Metanephros (tissue), 2 donors: ENCODE data around the gene TMEM39B. TPM values are rescaled to one million over a fixed set of nuclear protein-coding genes. Genes with fewer than 3 reads are reported as not detected.

ENCODE experiments used
- small RNA-seq: library from RNA; depleted of rRNA; stranded (forward); fragments of <200 nt; gene quantifications from one replicate; pipeline ENCODE3, GENCODE V24; 2014; ENCODE audit warnings: low replicate concordance
- total RNA-seq: library from RNA; depleted of rRNA; stranded (reverse); fragments of >200 nt; gene quantifications from one replicate; pipeline ENCODE4 v1.2.3, GENCODE V29; 2014

The TMEM39B gene
- total RNA-seq, result 10.4 TPM

GRCh38 chr1:32072622-32073298 lies at the start of gene TMEM39B:
Gene TMEM39B, plus strand, starts transcription at chr1:32072939. Its CDS starts 109 bp downstream, at chr1:32073048.

DNA sequence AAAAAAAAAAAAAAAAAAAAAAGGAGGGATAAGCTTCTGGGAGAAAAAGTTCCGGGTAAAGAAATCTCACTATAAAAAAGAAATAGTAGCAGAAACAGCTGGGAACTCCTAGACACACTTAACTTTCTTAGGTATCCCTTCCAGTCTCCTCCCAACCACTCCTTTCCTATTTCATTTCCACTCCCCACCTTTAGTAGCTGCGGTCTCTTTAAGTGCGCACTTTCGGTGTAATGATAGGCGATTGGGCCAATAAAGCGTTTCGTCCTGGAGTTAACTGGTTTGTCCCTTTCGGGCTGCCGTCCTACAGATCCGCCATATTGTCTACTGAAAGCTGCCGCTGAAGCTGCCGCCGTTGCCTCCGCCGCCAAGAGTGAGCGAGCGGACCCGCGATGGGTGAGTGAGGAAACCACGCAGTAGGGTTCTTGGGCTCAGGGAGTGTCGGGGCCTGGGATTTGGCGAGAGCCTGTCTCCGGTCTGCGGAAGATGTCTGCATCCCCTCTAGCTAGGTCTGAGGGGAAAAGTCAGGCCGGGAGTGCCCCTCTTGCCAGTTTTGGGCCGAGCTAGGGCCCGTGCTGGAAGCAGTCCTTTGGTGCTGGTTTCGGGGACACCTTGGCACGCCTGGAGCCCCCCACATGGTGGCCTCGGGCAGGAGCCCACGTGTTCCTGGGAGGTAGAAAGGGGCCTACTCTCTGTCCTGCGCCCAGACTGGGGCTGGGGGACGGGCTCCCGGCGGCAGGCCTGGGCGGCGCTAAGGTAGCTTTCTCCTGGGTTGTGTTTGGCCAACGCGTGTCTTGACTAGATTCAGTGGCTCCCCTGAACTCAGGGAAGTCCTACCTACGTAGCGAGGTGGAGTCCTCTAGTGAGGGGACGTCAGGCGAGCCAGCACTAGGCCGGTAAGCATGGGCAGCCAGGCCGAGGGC lies 35.3 kb downstream of the TMEM39B start, which contains the start of gene KPNA6:
Gene KPNA6, plus strand, starts transcription at position 315 of the 920 bp plus-strand sequence. Its CDS starts 75 bp downstream, at position 390.

Small RNA genes lying within 50 kb of the gene (small RNA-seq; reads per million reads assigned to genes)
- gene MIR5585 (not detected), gene RF00017 (not detected)

Other genes with a start within 250 kb of the TMEM39B start
- 251 TPM for gene PTP4A2, start 134.6 kb upstream of the TMEM39B start, total RNA-seq
- gene KHDRBS1, start 59.1 kb upstream of the TMEM39B start, total RNA-seq, result 133 TPM
- gene KPNA6, start 35.1 kb downstream of the TMEM39B start, total RNA-seq, result 32.7 TPM
- gene TXLNA, start 106.7 kb downstream of the TMEM39B start, total RNA-seq, result 41.6 TPM
- gene CCDC28B, start 127.7 kb downstream of the TMEM39B start, total RNA-seq, result 29.6 TPM
- 5.1 TPM for gene IQCC, start 132.7 kb downstream of the TMEM39B start, total RNA-seq
- not detected for gene DCDC2B, start 136.2 kb downstream of the TMEM39B start, total RNA-seq
- 22.2 TPM for gene TMEM234, start 149.4 kb downstream of the TMEM39B start, total RNA-seq
- 116 TPM for gene EIF3I, start 149.5 kb downstream of the TMEM39B start, total RNA-seq
- gene FAM167B, start 174.3 kb downstream of the TMEM39B start, total RNA-seq, result 13.7 TPM
- gene LCK, start 178.3 kb downstream of the TMEM39B start, total RNA-seq, result 8.5 TPM
- gene HDAC1, start 219.1 kb downstream of the TMEM39B start, total RNA-seq, result 90.4 TPM